GM18505 (cell line): ENCODE measurements around the gene BTN2A1.

Experiments
- ATAC-seq: cut with Tn5 transposase; IDR thresholded peaks from one replicate; pipeline ENCODE4 v1.9.1; 2021; ENCODE audit not compliant: unreplicated experiment
- POLR2A ChIP-seq: IDR thresholded peaks from 4 replicates; pipeline ENCODE4 v1.6.1; 2011; ENCODE audit warnings: borderline replicate concordance; ENCODE audit not compliant: insufficient read depth, insufficient read length; ENCODE audit errors: extremely low read depth

Gene BTN2A1

DNA sequence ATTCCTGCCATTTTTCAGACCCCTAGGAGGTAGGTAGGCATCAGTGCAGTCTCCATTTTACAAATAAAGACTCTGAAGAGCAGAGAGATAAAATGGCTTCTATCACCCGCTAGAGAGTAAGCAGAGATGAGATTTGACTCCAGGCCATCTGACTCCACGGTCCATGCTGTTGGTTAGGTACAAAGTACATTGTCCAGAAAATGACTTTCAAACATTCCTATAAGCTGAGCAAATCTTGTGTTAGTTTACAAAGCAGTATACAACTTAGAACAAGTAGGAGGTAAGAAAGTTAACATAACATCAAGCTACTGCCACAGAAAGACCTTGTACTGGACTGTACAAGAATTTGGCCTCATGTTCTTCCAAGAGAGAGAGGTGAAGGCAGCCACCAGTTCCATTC lies 57.2 kb downstream of the BTN2A1 start:
- ATAC-seq: no peak
- no peak for TF ChIP-seq POLR2A

DNA sequence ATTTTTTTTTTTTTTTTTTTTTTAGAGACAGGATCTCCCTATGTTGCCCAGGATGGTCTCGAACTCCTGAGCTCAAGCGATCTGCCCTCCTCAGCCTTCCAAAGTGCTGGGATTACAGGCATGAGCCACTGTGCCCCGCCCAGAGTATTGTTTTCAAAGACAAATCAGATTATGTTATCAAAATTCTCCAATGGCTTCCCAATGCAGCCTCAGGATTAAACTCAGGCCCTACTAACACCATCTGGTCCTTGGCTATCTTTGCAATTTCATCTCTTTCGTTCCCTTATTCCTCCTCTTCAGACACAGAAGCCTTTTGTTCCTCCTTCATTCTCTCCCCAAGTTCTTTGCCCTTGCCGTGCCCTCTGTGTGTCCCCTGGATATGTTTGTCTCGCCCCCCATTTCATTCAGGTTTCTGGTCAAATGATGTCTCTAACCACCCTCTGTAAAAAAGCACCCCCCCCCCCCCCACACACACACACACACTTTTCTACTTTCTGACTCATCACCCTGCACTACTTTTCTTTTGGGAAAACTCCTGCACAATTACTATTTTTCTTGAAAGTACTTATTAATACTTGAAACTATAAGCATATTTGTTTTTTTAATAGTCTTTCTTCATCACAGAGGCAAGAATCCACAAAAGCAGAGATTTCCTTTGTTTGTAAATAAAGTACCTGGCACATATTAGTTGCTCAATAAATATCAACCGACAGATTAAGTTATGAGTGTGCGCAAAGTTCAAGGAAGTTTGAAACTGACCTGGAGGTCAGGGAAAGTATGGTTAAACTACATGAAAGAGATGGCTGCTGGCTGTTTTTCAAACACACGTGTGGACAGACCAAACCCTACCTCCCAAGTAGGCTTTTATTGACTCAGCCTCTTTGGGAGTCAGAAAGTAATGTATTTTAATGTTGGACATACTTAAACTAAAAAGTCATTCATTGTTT lies 59.0 kb downstream of the BTN2A1 start:
- TF ChIP-seq POLR2A: no peak
- no peak for ATAC-seq
